ENCODE data around the gene TMEM14C. TPM values are rescaled to one million over a fixed set of nuclear protein-coding genes. Genes with fewer than 3 reads are reported as not detected.
A peak's percentile ranks its signal among the peaks of the same experiment; 100 is the strongest.

TMEM14C gene
- total and polyA plus RNA-seq, 8 donors, result 25.4 to 79.0 (median 38.0) TPM

DNA sequence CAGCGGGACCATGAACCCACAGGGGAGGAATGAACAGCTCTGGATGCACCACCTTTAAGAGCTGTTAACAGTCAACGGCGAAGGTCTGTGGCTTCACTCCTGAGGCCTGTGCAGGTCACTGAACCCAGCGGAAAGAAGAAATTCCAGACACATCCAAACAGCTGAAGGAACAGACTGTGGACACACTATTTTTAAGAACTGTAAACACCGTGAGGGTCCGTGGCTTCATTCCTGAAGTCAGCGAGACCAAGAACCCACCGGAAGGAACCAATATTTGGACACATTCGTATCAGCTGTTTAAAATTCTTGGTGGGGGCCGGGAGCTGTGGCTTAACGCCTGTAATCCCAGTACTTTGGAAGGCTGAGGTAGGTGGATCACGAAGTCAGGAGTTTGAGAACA, 19.4 kb downstream of the TMEM14C start:
- Histone ChIP-seq H3K4me3 (no peak overlapping the region), H3K9me3 (no peaks in the 10 kb centered on the region), H3K27ac (no peak overlapping the region), H3K36me3 (no peaks in the 10 kb centered on the region), H3K4me1 (no peaks in the 10 kb centered on the region), H3K27me3 (no peaks in the 10 kb centered on the region)
- no peak for DNase-seq
- TF ChIP-seq, protein P1, sequence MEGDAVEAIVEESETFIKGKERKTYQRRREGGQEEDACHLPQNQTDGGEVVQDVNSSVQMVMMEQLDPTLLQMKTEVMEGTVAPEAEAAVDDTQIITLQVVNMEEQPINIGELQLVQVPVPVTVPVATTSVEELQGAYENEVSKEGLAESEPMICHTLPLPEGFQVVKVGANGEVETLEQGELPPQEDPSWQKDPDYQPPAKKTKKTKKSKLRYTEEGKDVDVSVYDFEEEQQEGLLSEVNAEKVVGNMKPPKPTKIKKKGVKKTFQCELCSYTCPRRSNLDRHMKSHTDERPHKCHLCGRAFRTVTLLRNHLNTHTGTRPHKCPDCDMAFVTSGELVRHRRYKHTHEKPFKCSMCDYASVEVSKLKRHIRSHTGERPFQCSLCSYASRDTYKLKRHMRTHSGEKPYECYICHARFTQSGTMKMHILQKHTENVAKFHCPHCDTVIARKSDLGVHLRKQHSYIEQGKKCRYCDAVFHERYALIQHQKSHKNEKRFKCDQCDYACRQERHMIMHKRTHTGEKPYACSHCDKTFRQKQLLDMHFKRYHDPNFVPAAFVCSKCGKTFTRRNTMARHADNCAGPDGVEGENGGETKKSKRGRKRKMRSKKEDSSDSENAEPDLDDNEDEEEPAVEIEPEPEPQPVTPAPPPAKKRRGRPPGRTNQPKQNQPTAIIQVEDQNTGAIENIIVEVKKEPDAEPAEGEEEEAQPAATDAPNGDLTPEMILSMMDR (IDR thresholded peaks at IDR 0.05), result no peak
- 95 to 96% methylated on average over 12 of the region's 12 CpGs for WGBS, 2 donors
- intact Hi-C loops (cut with DNase I), result no loop called here
- no peak for ATAC-seq
- FAIRE-seq, result no peak

DNA sequence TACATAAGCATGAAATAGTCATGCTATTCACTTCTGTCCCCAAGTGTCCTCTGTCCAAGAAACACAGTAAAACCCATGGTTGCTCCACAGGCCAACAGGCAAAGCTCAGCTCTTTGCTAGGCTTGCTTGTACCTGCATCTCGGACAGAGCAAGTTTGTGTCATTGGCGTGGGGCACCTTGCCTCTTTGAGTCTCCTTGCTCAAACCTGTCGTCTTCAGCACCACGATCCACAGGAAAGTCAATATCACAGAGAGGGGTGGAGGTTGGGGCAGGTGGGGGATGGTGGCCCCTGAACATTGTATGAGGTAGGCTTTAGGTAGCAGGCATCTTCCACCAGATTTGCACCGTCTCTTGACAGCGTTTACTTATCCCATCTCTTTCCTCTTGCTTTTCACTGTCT, 20.6 kb downstream of the TMEM14C start:
- ATAC-seq (no peak), DNase-seq (no peak), FAIRE-seq (no peak)
- H3K9me3 ChIP-seq, result no peaks in the 10 kb centered on the region
- H3K4me1 ChIP-seq, result peaks cover 0 to 3% (median 0%) of the 10 kb centered on the region in 3 donors
- intact Hi-C loops (cut with DNase I), result no loop called here
- no peak overlapping the region for H3K27ac ChIP-seq
- no peaks in the 10 kb centered on the region for H3K27me3 ChIP-seq
- H3K36me3 ChIP-seq, result no peaks in the 10 kb centered on the region
- no peak overlapping the region for H3K4me3 ChIP-seq
- TF ChIP-seq, protein P1 (IDR thresholded peaks at IDR 0.05), result no peak
- 65 to 79% methylated on average over 6 of the region's 6 CpGs for WGBS, 2 donors

DNA sequence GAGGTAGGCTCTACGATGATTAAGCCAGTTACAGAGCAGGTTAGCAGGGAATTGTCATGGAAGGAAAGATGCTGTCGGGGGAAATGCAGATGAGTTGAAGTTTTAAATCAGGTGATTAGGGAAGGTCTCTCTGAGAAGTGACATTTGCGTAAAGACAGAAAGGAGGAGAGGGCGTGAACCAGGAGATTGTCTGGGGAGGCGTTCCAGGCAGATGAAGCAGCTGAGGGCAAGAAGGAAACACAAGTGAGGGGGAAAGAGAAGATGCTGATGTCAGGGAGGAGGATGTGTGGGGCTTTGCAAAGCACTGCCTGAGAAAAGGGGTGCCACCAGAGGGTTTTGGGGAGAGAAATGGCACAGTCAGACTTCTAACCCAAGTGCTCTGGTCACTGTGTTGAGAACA, 22.2 kb downstream of the TMEM14C start:
- DNase-seq (no peak), ATAC-seq (no peak), FAIRE-seq (no peak)
- Histone ChIP-seq H3K36me3 (no peaks in the 10 kb centered on the region), H3K27me3 (no peaks in the 10 kb centered on the region), H3K27ac (no peak overlapping the region), H3K4me3 (no peak overlapping the region), H3K4me1 (peaks cover 0 to 16% (median 9%) of the 10 kb centered on the region in 3 donors), H3K9me3 (no peaks in the 10 kb centered on the region)
- TF ChIP-seq, protein P1 (IDR thresholded peaks at IDR 0.05), result no peak
- 91 to 95% methylated on average over 5 of the region's 5 CpGs for WGBS, 2 donors
- intact Hi-C loops (cut with DNase I), result no loop called here

DNA sequence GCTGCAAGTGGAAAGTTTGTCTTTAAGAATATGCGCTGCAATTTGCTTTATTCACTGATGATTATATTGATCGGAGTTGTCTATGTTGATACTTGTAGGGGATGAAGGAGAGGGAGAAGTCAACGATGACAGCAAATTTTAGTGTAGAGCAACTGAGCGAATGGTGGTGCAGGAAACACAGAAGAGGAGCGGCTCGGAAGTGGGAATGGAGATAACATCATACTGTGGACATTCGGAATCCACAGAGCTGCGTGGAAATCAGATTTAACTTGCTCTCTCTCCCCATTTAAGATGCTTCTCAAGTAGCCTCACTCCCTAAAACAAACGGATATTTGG, 24.0 kb downstream of the TMEM14C start:
- no peak for DNase-seq
- 53 to 56% methylated on average over 9 of the region's 9 CpGs for WGBS, 2 donors
- intact Hi-C loops (cut with DNase I), result no loop called here
- TF ChIP-seq, protein P1 (IDR thresholded peaks at IDR 0.05), result no peak
- Histone ChIP-seq H3K27ac (peak overlapping the region; percentile 35 to 67 (median 64)), H3K9me3 (no peaks in the 10 kb centered on the region), H3K27me3 (no peaks in the 10 kb centered on the region), H3K36me3 (no peaks in the 10 kb centered on the region), H3K4me3 (peak overlapping the region; percentile 26 to 64 (median 60)), H3K4me1 (peaks cover 0 to 16% (median 9%) of the 10 kb centered on the region in 3 donors)
- no peak for ATAC-seq
- FAIRE-seq, result no peak

DNA sequence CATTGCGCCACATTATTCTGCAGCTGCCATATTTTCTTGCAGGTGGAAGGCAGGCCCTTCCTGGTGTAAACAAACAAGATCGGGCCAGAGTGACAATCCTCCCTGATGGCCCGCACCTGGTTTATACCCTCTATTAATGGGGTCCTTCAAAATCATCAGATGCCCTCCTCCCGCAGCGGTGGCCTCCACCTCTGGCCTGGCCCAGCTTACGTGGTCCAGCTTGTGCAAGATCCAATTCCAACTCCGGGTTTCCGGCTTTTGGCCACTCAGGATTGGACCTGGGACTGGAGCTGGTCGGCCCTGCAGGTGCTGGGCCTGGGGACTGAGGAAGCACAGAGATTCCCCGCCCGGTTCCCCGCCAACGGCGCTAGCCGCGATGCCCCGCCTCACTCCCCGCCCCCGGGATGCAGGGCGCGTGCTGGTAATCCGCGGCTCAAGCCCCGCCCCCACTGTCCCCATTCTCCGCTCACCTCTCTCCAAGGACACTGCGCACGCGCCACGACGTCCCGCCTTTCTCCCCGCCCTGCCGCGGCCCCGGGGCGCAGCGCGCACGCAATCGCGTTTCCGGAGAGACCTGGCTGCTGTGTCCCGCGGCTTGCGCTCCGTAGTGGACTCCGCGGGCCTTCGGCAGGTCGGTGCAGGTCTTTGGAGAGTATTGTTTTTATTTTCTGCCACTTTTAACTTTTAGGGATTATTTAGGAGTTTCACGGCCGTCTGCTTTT, 24.5 kb downstream of the TMEM14C start, which contains the start of gene TMEM14B:
TMEM14B (plus strand) TSS at position 555 of the 722 bp plus-strand sequence. CDS start 1,441 bp downstream, outside the sequence.
- TF ChIP-seq, protein P1 (IDR thresholded peaks at IDR 0.05), result no peak
- Histone ChIP-seq H3K27ac (peak within 1 kb of the TSS; percentile 35 to 67 (median 64)), H3K9me3 (no peaks in the 10 kb centered on the region), H3K4me1 (peaks cover 0 to 16% (median 9%) of the 10 kb centered on the region in 3 donors), H3K36me3 (no peaks in the 10 kb centered on the region), H3K27me3 (no peaks in the 10 kb centered on the region), H3K4me3 (peak within 1 kb of the TSS; percentile 54 to 64 (median 60))
- intact Hi-C loops (cut with DNase I), result no loop called here
- ATAC-seq, result peak; percentile 98 to 100 (median 98)
- FAIRE-seq, result no peak
- DNase-seq, result peak; percentile 100
- WGBS, 2 donors, result 1% methylated on average over 48 to 52 of the region's 52 CpGs
